Activated CD4-positive, alpha-beta T cell treated with anti-CD3 and anti-CD28 coated beads, Interleukin-2, amount 10 ng/mL, durations not matched to agents 24 days and 14 days (primary cell): ENCODE measurements around the gene MGLL. TPM values are rescaled to one million over a fixed set of nuclear protein-coding genes. Genes with fewer than 3 reads are reported as not detected.
A peak's percentile ranks its signal among the peaks of the same experiment; 100 is the strongest.

Experiments used
- DNase-seq: peaks from one replicate; pipeline ENCODE4 v3.0.0; 2022
- H3K27ac Mint-ChIP-seq: one replicate; pipeline ENCODE4 v1.8.0; 2022; ENCODE audit warnings: mild to moderate bottlenecking, mixed read lengths
- H3K27me3 Mint-ChIP-seq: one replicate; pipeline ENCODE4 v1.8.0; 2022; ENCODE audit warnings: mixed read lengths
- H3K36me3 Mint-ChIP-seq: one replicate; pipeline ENCODE4 v1.8.0; 2022; ENCODE audit warnings: low read depth, mild to moderate bottlenecking, mixed read lengths
- H3K4me1 Mint-ChIP-seq: one replicate; pipeline ENCODE4 v1.8.0; 2021; ENCODE audit warnings: mixed read lengths
- H3K4me3 Mint-ChIP-seq: one replicate; pipeline ENCODE4 v1.8.0; 2022; ENCODE audit warnings: mild to moderate bottlenecking, moderate library complexity, mixed read lengths
- H3K9me3 Mint-ChIP-seq: one replicate; pipeline ENCODE4 v1.8.0; 2021; ENCODE audit warnings: mixed read lengths
- intact Hi-C: fragments of 100-400 bp; cut with micrococcal nuclease; formaldehyde crosslinking; loops from one replicate; pipeline ENCODE4 v1.15.1; 2023
- total RNA-seq: library from RNA; stranded (reverse); gene quantifications from 2 replicates; pipeline ENCODE4 v1.2.3, GENCODE V29; 2022

The MGLL gene
- total RNA-seq, 1 donor from 2014 or later, result 2.3 TPM

- DNase-seq, result no peak
- Mint-ChIP-seq H3K4me3 (no peak overlapping the region), H3K27me3 (peaks cover 21% of the 10 kb centered on the region), H3K36me3 (no peaks in the 10 kb centered on the region), H3K4me1 (no peaks in the 10 kb centered on the region), H3K27ac (no peak overlapping the region), H3K9me3 (no peaks in the 10 kb centered on the region)
- intact Hi-C loops, result no loop called here
These were observed 26.1 kb upstream of the MGLL start for GRCh38 chr3:127848131-127849129.

- H3K4me1 Mint-ChIP-seq, result no peaks in the 10 kb centered on the region
- DNase-seq, result no peak
- H3K4me3 Mint-ChIP-seq, result no peak overlapping the region
- H3K27ac Mint-ChIP-seq, result no peak overlapping the region
- H3K27me3 Mint-ChIP-seq, result peaks cover 23% of the 10 kb centered on the region
- no peaks in the 10 kb centered on the region for H3K36me3 Mint-ChIP-seq
- intact Hi-C loops, result no loop called here
- H3K9me3 Mint-ChIP-seq, result no peaks in the 10 kb centered on the region
These were observed 25.0 kb upstream of the MGLL start for GRCh38 chr3:127847236-127847720.

DNA sequence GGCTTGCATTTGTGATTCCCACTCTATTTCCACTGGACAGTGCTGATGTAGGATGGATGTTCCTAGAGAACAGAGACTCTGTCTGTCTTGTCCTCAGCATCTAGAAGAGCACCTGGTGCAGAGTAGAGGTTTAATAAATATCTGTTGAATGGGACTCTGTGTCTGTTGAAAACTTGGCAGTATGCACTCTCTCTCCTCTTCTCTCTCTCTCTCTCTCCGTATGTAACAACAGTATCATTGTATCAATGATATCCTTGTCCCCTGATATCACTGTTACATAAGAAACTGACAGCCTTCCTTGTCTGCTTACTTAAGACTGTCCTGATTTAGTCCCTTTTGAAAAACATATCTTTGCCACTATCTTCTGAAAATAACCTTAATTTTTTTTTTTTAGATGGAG is 24.3 kb upstream of the MGLL start:
- no peak overlapping the region for H3K27ac Mint-ChIP-seq
- no peaks in the 10 kb centered on the region for H3K9me3 Mint-ChIP-seq
- DNase-seq, result no peak
- H3K36me3 Mint-ChIP-seq, result no peaks in the 10 kb centered on the region
- H3K4me3 Mint-ChIP-seq, result no peak overlapping the region
- peaks cover 21% of the 10 kb centered on the region for H3K27me3 Mint-ChIP-seq
- intact Hi-C loops, result no loop called here
- no peaks in the 10 kb centered on the region for H3K4me1 Mint-ChIP-seq

DNA sequence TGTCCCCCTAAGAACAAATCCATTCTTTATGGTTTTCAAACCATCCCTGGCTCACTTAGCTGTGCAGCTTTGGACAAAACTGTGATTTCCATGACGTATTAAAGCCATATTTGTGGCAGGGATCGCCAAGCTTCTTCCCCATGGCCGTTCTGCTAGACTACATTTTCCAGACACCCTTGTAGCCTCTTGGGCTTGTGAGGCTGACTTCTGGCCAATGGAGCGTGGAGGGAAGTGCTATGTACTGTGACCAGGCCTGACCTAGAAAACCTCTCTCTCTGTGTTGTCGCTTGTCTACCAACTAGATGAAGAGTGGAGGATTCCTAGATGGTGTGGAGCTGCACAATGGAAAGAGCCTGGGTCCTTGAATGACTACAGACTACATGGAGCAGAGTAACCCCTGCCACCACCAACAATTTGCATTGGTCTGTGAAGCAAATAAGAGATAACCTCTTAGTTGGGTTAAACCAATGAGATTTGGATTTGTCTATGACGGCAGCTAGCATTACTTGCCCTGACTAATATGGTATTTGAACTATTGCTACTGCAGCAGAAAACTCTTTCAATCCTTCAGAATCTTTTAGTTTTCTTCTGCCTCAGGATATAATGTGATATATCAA is 22.1 kb upstream of the MGLL start:
- intact Hi-C loops, result no loop called here
- Mint-ChIP-seq H3K27ac (no peak overlapping the region), H3K36me3 (no peaks in the 10 kb centered on the region), H3K9me3 (no peaks in the 10 kb centered on the region), H3K4me3 (no peak overlapping the region), H3K4me1 (no peaks in the 10 kb centered on the region), H3K27me3 (peaks cover 17% of the 10 kb centered on the region)
- no peak for DNase-seq

DNA sequence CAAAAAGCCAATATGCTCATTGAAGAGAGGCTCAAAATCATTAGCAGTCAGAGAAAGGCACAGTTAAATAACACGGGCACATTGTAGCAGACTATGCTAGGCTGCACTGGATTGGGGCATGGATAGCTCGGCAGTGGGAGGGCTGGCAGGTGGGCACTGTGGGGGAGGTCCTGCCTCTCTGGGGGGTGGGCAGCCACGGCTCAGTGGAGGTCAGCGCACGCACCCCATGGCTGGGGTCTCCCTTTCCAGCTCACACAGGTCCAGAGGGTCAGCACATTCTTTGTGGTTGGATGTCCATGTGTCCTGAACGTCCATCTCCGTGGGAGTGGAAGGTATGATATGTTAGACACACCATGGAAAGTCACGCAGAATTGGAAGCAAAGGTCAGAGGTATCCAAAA is 18.4 kb upstream of the MGLL start:
- intact Hi-C loops, result no loop called here
- H3K4me3 Mint-ChIP-seq, result no peak overlapping the region
- H3K36me3 Mint-ChIP-seq, result no peaks in the 10 kb centered on the region
- H3K4me1 Mint-ChIP-seq, result peaks cover 6% of the 10 kb centered on the region
- H3K27me3 Mint-ChIP-seq, result peaks cover 8% of the 10 kb centered on the region
- no peak for DNase-seq
- H3K9me3 Mint-ChIP-seq, result no peaks in the 10 kb centered on the region
- no peak overlapping the region for H3K27ac Mint-ChIP-seq

DNA sequence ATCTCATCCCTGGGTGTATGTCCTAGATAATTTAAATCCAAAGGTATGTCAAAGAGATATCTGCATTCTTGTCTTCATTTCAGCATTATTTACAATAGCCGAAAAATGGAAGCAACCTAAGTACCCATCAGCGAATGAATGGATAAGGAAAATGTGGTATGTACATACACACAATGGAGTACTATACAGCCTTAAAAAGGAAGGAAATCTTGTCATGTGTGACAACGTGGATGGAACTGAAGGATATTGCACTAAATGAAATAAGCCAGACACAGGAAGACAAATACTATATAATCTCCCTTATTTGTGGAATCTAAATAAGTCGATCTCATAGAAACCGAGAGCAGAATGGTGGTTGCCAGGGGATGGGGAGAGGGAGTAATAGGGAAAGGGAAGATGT is 16.8 kb upstream of the MGLL start:
- H3K9me3 Mint-ChIP-seq, result no peaks in the 10 kb centered on the region
- no peak overlapping the region for H3K4me3 Mint-ChIP-seq
- peaks cover 10% of the 10 kb centered on the region for H3K4me1 Mint-ChIP-seq
- peaks cover 4% of the 10 kb centered on the region for H3K27me3 Mint-ChIP-seq
- H3K36me3 Mint-ChIP-seq, result no peaks in the 10 kb centered on the region
- DNase-seq, result no peak
- no peak overlapping the region for H3K27ac Mint-ChIP-seq
- intact Hi-C loops, result no loop called here

DNA sequence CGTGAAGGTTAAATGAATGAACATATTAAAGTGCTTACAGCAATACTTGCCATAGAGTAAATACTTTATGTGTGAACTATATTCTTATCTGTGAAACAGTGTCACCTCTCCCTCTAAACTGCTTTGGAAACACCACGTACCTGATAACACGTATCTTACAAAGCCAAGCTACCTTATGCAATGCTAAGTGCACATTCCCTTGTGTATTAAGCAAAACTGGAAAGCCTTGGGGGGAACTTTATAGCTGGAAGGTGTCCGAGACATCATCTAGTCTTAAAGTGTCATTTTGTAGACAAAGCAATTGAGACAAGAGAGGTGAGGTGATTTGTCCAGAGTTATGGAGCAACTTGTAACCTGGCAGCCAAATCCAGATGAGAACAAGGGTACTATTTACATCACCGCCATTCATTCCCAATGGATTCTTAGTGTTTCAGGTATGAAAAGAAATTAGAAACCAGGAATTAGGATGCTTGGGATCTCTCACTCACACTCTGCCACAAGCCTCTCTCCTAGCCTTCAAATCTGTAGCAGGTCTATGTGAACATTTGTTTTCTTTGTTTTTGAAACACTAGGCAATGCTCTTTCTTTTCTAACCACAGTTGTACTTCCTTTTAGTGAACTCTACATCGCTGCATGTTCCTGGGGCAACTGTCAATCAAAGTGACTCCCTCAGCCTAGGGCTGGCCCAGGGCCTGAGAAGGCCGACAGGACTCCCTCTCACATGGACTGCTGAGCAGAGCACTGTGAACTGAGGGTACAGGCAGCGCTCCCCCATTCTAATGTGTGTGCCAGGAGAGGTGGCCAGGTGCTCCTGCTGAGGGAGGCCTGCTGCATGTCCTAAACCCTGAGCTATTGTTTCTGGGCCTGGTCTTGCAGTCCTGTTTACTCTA is 13.9 kb upstream of the MGLL start:
- Mint-ChIP-seq H3K9me3 (peaks cover 5% of the 10 kb centered on the region), H3K27ac (no peak overlapping the region), H3K36me3 (no peaks in the 10 kb centered on the region), H3K4me3 (no peak overlapping the region), H3K4me1 (peaks cover 11% of the 10 kb centered on the region), H3K27me3 (peaks cover 1% of the 10 kb centered on the region)
- no peak for DNase-seq
- intact Hi-C loops, result no loop called here

DNA sequence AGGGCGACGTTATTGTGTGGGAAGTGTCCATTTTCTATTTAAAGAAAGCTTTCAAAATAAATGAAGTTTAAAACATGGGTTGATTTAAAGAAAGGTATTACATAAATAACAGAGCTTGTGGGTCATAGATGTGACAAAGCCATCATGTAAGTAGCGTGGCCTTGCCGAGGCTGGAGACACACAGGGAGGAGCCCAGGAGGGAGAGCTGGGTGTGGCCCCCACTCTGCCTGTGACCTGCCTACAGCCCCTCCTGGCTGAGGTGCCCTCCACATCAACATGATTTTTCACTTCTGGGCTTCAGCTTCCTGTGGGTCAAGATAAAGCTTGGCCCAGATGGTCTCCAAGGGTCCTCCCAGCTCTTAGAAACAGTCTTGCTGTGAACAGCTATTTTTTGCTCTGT is 12.5 kb upstream of the MGLL start:
- no peaks in the 10 kb centered on the region for H3K36me3 Mint-ChIP-seq
- no peak overlapping the region for H3K27ac Mint-ChIP-seq
- DNase-seq, result no peak
- peaks cover 1% of the 10 kb centered on the region for H3K27me3 Mint-ChIP-seq
- H3K4me1 Mint-ChIP-seq, result peaks cover 11% of the 10 kb centered on the region
- intact Hi-C loops, result loop anchor here (5.0 kb wide), 3 partner anchors 137 to 257 kb away; no protein-coding TSS in a partner anchor
- H3K9me3 Mint-ChIP-seq, result peaks cover 11% of the 10 kb centered on the region
- H3K4me3 Mint-ChIP-seq, result no peak overlapping the region

- intact Hi-C loops, result loop anchor here (2.0 to 5.0 kb wide), 4 partner anchors 136 to 256 kb away; no protein-coding TSS in a partner anchor
- Mint-ChIP-seq H3K4me3 (no peak overlapping the region), H3K27ac (no peak overlapping the region), H3K36me3 (no peaks in the 10 kb centered on the region), H3K27me3 (peaks cover 1% of the 10 kb centered on the region), H3K9me3 (peaks cover 21% of the 10 kb centered on the region), H3K4me1 (peaks cover 11% of the 10 kb centered on the region)
- DNase-seq, result no peak
These were observed 11.1 kb upstream of the MGLL start for GRCh38 chr3:127833281-127834032.

DNA sequence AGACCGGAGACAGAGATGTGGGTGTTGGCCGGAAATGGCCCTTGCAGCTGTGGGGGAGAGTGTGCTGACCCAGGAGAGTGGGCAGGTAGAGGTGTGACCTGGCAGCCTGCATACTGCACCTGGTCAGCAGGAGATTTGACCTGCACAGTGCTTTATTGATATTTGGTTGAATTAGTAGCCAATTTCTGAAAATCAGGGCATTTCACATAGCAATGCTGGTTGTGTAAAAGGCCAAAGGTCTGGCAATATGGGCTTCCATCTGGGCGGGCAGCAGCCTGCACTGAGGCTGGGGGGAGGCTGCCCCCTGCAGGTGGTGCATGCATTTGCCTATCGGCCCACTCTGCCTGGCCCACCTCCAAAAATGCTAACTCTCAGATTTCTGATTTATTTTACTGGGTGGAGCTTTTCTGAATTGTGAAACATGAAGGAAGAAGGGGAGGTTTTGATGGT is 9.4 kb upstream of the MGLL start:
- H3K4me3 Mint-ChIP-seq, result no peak overlapping the region
- peaks cover 9% of the 10 kb centered on the region for H3K4me1 Mint-ChIP-seq
- peaks cover 25% of the 10 kb centered on the region for H3K9me3 Mint-ChIP-seq
- H3K27ac Mint-ChIP-seq, result no peak overlapping the region
- intact Hi-C loops, result loop anchor here (2.0 to 5.0 kb wide), 4 partner anchors 134 to 254 kb away; no protein-coding TSS in a partner anchor
- peaks cover 5% of the 10 kb centered on the region for H3K27me3 Mint-ChIP-seq
- no peaks in the 10 kb centered on the region for H3K36me3 Mint-ChIP-seq
- peak; percentile 75 for DNase-seq

DNA sequence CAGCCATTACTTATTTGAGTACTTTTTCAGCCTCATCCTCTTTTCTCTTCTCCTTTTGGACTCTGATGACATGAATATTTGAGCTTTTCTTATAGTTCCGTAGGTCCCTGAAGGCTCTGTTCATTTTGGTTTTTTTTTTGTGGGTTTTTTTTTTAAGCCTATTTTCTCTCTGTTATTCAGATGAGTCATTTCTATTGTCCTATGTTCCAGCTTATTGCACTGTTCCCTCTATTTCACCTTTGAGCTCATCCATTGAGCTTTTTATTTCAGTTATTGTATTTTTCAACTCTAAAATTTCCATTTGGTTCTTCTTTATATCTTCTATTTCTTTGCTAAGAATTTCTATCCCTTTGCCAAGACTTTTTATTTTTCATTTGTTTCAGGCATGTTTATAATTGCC is 7.2 kb upstream of the MGLL start:
- no peak overlapping the region for H3K27ac Mint-ChIP-seq
- DNase-seq, result no peak
- peaks cover 2% of the 10 kb centered on the region for H3K4me1 Mint-ChIP-seq
- no peaks in the 10 kb centered on the region for H3K36me3 Mint-ChIP-seq
- intact Hi-C loops, result no loop called here
- peaks cover 18% of the 10 kb centered on the region for H3K27me3 Mint-ChIP-seq
- no peak overlapping the region for H3K4me3 Mint-ChIP-seq
- H3K9me3 Mint-ChIP-seq, result peaks cover 29% of the 10 kb centered on the region

DNA sequence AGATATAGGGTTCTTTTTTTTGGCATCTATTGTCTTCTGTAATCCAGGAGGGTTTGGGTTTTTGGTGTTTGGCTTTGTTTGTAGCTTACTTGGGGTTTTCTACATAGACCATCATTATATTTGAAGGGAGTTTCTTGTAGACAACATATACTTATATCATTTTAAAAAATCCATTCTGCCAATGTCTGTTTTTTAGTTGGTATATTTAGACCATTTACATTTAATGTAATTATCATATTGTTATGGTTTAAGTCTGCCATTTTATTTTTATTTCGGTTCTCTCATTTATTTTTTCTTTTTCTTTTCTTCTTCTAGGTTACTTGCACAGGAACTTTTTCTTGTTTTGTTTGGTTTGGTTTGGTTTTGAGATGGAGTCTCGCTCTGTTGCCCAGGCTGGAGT is 5.5 kb upstream of the MGLL start:
- Mint-ChIP-seq H3K27me3 (peaks cover 30% of the 10 kb centered on the region), H3K36me3 (no peaks in the 10 kb centered on the region), H3K27ac (no peak overlapping the region), H3K4me1 (peaks cover 5% of the 10 kb centered on the region), H3K9me3 (peaks cover 24% of the 10 kb centered on the region), H3K4me3 (no peak overlapping the region)
- DNase-seq, result no peak
- intact Hi-C loops, result no loop called here

GRCh38 chr3:127825756-127826155 is 3.4 kb upstream of the MGLL start:
- H3K27me3 Mint-ChIP-seq, result peaks cover 46% of the 10 kb centered on the region
- H3K4me1 Mint-ChIP-seq, result peaks cover 12% of the 10 kb centered on the region
- H3K4me3 Mint-ChIP-seq, result no peak overlapping the region
- no peaks in the 10 kb centered on the region for H3K36me3 Mint-ChIP-seq
- intact Hi-C loops, result no loop called here
- no peak overlapping the region for H3K27ac Mint-ChIP-seq
- H3K9me3 Mint-ChIP-seq, result peaks cover 24% of the 10 kb centered on the region
- DNase-seq, result no peak
